HL-60 (cell line): ENCODE data around the gene LIPK.

Experiments
- DNase-seq, 2 experiments: peaks; one replicate each; pipeline ENCODE4 v3.0.0-alpha.2; 2010 to 2020; ENCODE audit warnings: low read depth in 1 of 2, low spot score in 1 of 2
- H3K27ac ChIP-seq: fragments of 250-450 bp; sonication (Bioruptor Pico); replicated peaks from 2 replicates; pipeline ENCODE4 v1.5.1; 2020; ENCODE audit warnings: mild to moderate bottlenecking, moderate library complexity
- H3K27me3 ChIP-seq: fragments of 250-450 bp; sonication (Bioruptor Pico); 2 replicates; pipeline ENCODE4 v1.5.1; 2021; ENCODE audit warnings: mild to moderate bottlenecking, moderate library complexity; ENCODE audit not compliant: insufficient read depth, poor library complexity, severe bottlenecking
- H3K4me3 ChIP-seq: replicated peaks from 2 replicates; pipeline ENCODE4 v1.5.1; 2011; ENCODE audit warnings: mild to moderate bottlenecking, control low read depth, low read length; ENCODE audit not compliant: insufficient read depth
- CTCF ChIP-seq: IDR thresholded peaks from one replicate; pipeline ENCODE4 v1.5.1; 2011; ENCODE audit warnings: low read length, control low read depth, inconsistent platforms; ENCODE audit not compliant: insufficient read depth
- GABPA ChIP-seq: IDR thresholded peaks from 2 replicates; pipeline ENCODE4 v1.6.1; 2012; ENCODE audit warnings: low read depth
- POLR2AphosphoS5 ChIP-seq: IDR thresholded peaks from 2 replicates; pipeline ENCODE4 v1.6.1; 2012; ENCODE audit warnings: low read depth
- REST ChIP-seq: IDR thresholded peaks from 2 replicates; pipeline ENCODE4 v1.6.1; 2012; ENCODE audit warnings: low read depth; ENCODE audit not compliant: insufficient replicate concordance
- SPI1 ChIP-seq: IDR thresholded peaks from 2 replicates; pipeline ENCODE4 v1.6.1; 2012; ENCODE audit warnings: low read depth, mild to moderate bottlenecking, borderline replicate concordance

Gene LIPK

DNA sequence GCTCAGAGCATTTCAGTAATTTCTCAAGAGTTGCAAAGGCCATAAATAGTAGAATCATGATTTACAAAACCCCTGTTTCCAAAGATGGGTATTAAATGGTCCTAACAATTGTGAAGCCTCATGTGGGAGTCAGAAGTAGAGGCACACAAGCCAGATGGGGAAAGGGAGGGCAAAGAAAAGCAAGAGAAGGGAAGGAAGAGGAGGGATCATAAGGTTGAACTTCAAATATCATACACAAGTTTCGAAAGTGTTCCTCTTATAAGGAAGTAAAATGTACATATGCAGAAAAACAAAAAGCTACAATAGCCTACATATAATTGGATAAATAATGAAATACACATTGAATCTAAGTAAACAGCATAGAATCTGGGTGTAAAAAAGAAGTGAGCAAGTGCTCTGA lies 59.8 kb downstream of the LIPK start:
- H3K4me3 ChIP-seq = no peak overlapping the region
- no peaks in the 10 kb centered on the region for H3K27me3 ChIP-seq
- DNase-seq = no peak
- H3K27ac ChIP-seq = no peak overlapping the region
- TF ChIP-seq GABPA = no peak

DNA sequence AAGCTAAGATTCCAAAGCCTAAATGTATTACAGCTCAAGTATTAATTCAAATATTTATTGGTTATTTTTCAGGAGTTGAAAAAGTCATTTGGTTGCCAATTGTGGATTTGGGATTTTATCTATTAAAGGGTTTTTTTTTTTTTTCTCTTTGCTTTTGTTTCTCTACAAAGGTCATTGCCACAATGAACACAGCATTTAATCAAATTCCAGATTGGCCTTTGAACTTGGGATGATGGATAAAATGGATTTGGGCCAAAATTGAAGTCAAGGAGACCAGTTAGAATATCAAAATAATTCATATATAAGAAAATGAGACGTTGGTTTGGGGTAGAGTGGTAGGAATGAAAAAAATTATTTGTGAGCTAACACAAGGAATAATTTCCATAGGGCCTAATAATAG lies 63.3 kb downstream of the LIPK start:
- TF ChIP-seq GABPA (no peak), SPI1 (no peak), CTCF (no peak), REST (no peak), POLR2AphosphoS5 (no peak)
- Histone ChIP-seq H3K4me3 (no peak overlapping the region), H3K27me3 (no peaks in the 10 kb centered on the region), H3K27ac (no peak overlapping the region)
- DNase-seq = no peak

GRCh38 chr10:88781206-88781605 lies 75.2 kb downstream of the LIPK start:
- peaks cover 2% of the 10 kb centered on the region for H3K27me3 ChIP-seq
- no peak overlapping the region for H3K4me3 ChIP-seq
- no peak overlapping the region for H3K27ac ChIP-seq
- no peak for DNase-seq
- TF ChIP-seq SPI1 (no peak), POLR2AphosphoS5 (no peak), GABPA (no peak), REST (no peak), CTCF (no peak)

GRCh38 chr10:88782222-88782621 lies 76.2 kb downstream of the LIPK start:
- Histone ChIP-seq H3K27me3 (peaks cover 2% of the 10 kb centered on the region), H3K4me3 (no peak overlapping the region), H3K27ac (no peak overlapping the region)
- DNase-seq = no peak
- no peak for TF ChIP-seq POLR2AphosphoS5
- TF ChIP-seq CTCF = no peak
- TF ChIP-seq SPI1 = no peak
- no peak for TF ChIP-seq REST
- TF ChIP-seq GABPA = no peak
